GM18505 (cell line): Measurements from ENCODE around the gene USP12.

Source experiments
- ATAC-seq: cut with Tn5 transposase; IDR thresholded peaks from one replicate; pipeline ENCODE4 v1.9.1; 2021; ENCODE audit not compliant: unreplicated experiment
- POLR2A ChIP-seq: IDR thresholded peaks from 4 replicates; pipeline ENCODE4 v1.6.1; 2011; ENCODE audit warnings: borderline replicate concordance; ENCODE audit not compliant: insufficient read depth, insufficient read length; ENCODE audit errors: extremely low read depth

Gene USP12

GRCh38 chr13:27172495-27172842 is 858 bp upstream of the USP12 start:
- TF ChIP-seq POLR2A: no peak

DNA sequence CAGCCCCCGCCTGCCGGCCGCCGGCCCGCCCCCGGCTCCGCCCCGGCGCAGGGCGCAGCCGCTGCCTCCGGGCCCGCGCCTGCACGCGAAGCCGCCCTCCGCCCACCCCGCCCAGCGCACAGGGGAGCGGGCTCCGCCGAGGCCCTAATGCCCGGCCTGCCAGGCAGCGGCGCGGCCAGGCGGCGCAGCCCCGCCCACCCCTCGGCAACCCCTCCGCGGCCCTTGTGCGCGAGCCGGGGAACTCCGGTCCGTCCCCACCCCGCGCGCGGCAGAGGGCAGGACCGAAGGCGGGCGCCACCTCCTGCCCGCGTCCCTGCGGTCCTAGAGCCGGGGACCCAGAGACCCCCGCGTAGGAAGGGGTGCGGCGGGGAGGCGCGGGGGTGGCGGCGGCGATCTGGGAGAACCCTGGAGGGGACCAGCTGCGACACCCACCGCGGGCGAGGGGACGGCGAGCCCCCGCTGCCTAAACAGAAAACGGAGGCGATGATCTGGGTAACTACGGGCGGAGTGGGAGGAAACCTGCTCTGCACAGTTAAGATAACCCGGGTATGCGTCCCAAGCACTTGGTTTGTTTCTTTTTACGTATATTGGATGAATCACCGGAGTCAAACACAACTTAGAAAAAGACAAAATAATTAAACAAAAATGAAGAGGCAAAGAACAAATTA is 350 bp upstream of the USP12 start:
- TF ChIP-seq POLR2A: peak; percentile 43
- ATAC-seq: peak; percentile 71

More at GRCh38 chr13:27172495-27172842, 858 bp upstream of the USP12 start:
- no peak for ATAC-seq

GRCh38 chr13:27170516-27171243 is 931 bp downstream of the USP12 start:
- peak; percentile 0 for ATAC-seq
- no peak for TF ChIP-seq POLR2A

GRCh38 chr13:27170221-27170515 is 1.4 kb downstream of the USP12 start:
- TF ChIP-seq POLR2A: no peak
- ATAC-seq: no peak

- TF ChIP-seq POLR2A: no peak
- no peak for ATAC-seq
Measured at GRCh38 chr13:27168906-27169657, 2.5 kb downstream of the USP12 start.

- no peak for ATAC-seq
Measured at GRCh38 chr13:27168086-27168485, 3.5 kb downstream of the USP12 start.

DNA sequence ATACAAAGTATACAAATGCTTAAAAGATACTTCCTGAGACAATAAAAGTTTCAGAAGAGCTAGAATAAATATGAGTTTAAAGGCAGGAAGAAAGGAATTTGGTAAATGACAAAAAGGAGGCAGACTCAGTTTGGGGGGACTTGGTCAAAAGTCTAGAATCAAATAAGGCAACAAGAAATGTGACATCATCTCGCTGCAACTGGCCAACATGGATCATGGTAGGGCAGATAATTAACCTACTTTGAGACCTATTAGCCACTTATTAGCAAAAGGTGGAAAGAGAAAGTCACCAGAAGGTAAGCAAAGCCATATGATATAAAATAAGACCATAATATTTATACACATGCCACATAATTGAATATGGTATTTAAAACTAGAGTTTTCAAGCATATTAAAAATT is 5.3 kb downstream of the USP12 start:
- no peak for TF ChIP-seq POLR2A
- no peak for ATAC-seq

More at GRCh38 chr13:27168086-27168485, 3.5 kb downstream of the USP12 start:
- TF ChIP-seq POLR2A: no peak

GRCh38 chr13:27161980-27162379 is 9.6 kb downstream of the USP12 start:
- TF ChIP-seq POLR2A: no peak
- ATAC-seq: no peak

GRCh38 chr13:27161423-27161822 is 10.2 kb downstream of the USP12 start:
- TF ChIP-seq POLR2A: no peak
- ATAC-seq: no peak

DNA sequence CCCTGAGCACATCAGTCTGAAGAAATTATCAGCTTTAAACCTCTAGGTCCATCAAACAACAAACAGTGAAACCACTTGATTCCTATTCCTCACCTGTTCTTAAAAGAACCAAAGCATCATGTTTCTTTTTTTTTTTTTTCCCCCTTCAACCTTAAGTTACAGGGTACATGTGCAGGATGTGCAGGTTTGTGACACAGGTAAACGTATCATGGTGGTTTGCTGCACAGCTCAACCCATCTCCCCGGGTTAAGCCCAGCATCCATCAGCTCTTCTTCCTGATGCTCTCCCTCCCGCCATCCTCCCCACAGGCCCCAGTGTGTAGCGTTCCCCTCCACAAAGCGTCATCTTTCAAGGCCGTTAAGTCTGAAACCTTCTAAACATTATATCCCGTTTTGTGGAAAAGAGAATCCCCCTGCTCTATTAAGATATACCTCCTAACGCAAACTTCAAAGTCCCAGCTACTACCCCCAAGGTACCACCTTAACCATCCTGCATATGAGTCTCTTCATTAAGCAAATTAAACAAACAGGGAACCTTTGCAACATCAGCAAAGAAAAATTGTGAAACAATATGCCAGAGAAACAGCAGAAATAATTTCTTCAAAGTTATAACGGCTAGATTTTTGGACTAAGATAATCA is 10.8 kb downstream of the USP12 start:
- TF ChIP-seq POLR2A: no peak
- ATAC-seq: no peak

GRCh38 chr13:27159806-27160563 is 11.6 kb downstream of the USP12 start:
- TF ChIP-seq POLR2A: no peak
- ATAC-seq: no peak

GRCh38 chr13:27158335-27158734 is 13.3 kb downstream of the USP12 start:
- ATAC-seq: no peak
- no peak for TF ChIP-seq POLR2A
